GM23338 (cell line): ENCODE measurements around the gene FAM149B1. TPM values are rescaled to one million over a fixed set of nuclear protein-coding genes. Genes with fewer than 3 reads are reported as not detected.

Experiments
- ATAC-seq: fragments of 200-7000 bp; cut with Tn5 transposase; 3 replicates; pipeline ENCODE4 v1.9.1; 2020
- DNase-seq: peaks from one replicate; pipeline ENCODE4 v3.0.0-alpha.2; 2015; ENCODE audit warnings: low spot score
- H2AFZ ChIP-seq: fragments of 200-600 bp; sonication (generic); 2 replicates; pipeline ENCODE4 v1.8.0; 2016; ENCODE audit warnings: antibody characterized with exemption, mild to moderate bottlenecking, moderate library complexity
- H3F3A ChIP-seq: fragments of 200-600 bp; sonication (generic); replicated peaks from 2 replicates; pipeline ENCODE4 v1.8.0; 2017; ENCODE audit warnings: antibody characterized with exemption, mixed run types, low read depth
- H3K27ac ChIP-seq: fragments of 200-600 bp; sonication (generic); 2 replicates; pipeline ENCODE4 v1.6.1; 2016; ENCODE audit warnings: low read depth
- H3K27me3 ChIP-seq: fragments of 200-600 bp; sonication (generic); 2 replicates; pipeline ENCODE4 v1.8.0; 2016; ENCODE audit warnings: mild to moderate bottlenecking, mixed run types, moderate library complexity; ENCODE audit not compliant: insufficient read depth
- H3K36me3 ChIP-seq: fragments of 200-600 bp; sonication (generic); 2 replicates; pipeline ENCODE4 v1.8.0; 2016; ENCODE audit warnings: mild to moderate bottlenecking; ENCODE audit not compliant: insufficient read depth
- H3K4me1 ChIP-seq: fragments of 200-600 bp; sonication (generic); 2 replicates; pipeline ENCODE4 v1.8.0; 2016; ENCODE audit warnings: mild to moderate bottlenecking, moderate library complexity; ENCODE audit not compliant: insufficient read depth
- H3K4me2 ChIP-seq: fragments of 200-600 bp; sonication (generic); 2 replicates; pipeline ENCODE4 v1.7.1; 2017; ENCODE audit warnings: mixed run types
- H3K4me3 ChIP-seq: fragments of 200-600 bp; sonication (generic); 2 replicates; pipeline ENCODE4 v1.6.1; 2016; ENCODE audit warnings: mixed run types
- H3K79me2 ChIP-seq: fragments of 200-600 bp; sonication (generic); replicated peaks from 2 replicates; pipeline ENCODE4 v1.8.0; 2017; ENCODE audit warnings: mild to moderate bottlenecking; ENCODE audit not compliant: insufficient read depth
- H3K9me2 ChIP-seq: fragments of 200-600 bp; sonication (generic); 2 replicates; pipeline ENCODE4 v1.8.0; 2017; ENCODE audit not compliant: insufficient read depth
- H4K20me1 ChIP-seq: fragments of 200-600 bp; sonication (generic); replicated peaks from 2 replicates; pipeline ENCODE4 v1.8.0; 2017; ENCODE audit warnings: mild to moderate bottlenecking; ENCODE audit not compliant: insufficient read depth
- H3K27ac Mint-ChIP-seq: 2 replicates; pipeline ENCODE4 v1.8.0; 2020; ENCODE audit warnings: inconsistent platforms, mild to moderate bottlenecking, moderate library complexity, mixed read lengths
- H3K27me3 Mint-ChIP-seq: 3 replicates; pipeline ENCODE4 v1.8.0; 2022; ENCODE audit warnings: low read depth, mild to moderate bottlenecking, moderate library complexity, mixed read lengths, inconsistent platforms; ENCODE audit not compliant: insufficient read depth, poor library complexity
- H3K36me3 Mint-ChIP-seq: 3 replicates; pipeline ENCODE4 v1.8.0; 2021; ENCODE audit warnings: low read depth, mild to moderate bottlenecking, inconsistent platforms, moderate library complexity, mixed read lengths
- H3K4me1 Mint-ChIP-seq: 3 replicates; pipeline ENCODE4 v1.8.0; 2020; ENCODE audit warnings: mild to moderate bottlenecking, inconsistent platforms, mixed read lengths
- H3K4me3 Mint-ChIP-seq: 3 replicates; pipeline ENCODE4 v1.8.0; 2021; ENCODE audit warnings: moderate library complexity, mild to moderate bottlenecking, inconsistent platforms, mixed read lengths
- H3K9me3 Mint-ChIP-seq: 3 replicates; pipeline ENCODE4 v1.8.0; 2020; ENCODE audit warnings: moderate library complexity, mild to moderate bottlenecking, inconsistent platforms, mixed read lengths
- EZH2phosphoT487 ChIP-seq: fragments of 200-600 bp; sonication (generic); IDR thresholded peaks from one replicate; pipeline ENCODE4 v1.8.1; 2018; ENCODE audit warnings: antibody characterized with exemption; ENCODE audit not compliant: unreplicated experiment
- JUNB ChIP-seq: IDR thresholded peaks from one replicate; pipeline ENCODE4 v1.6.1; 2016; ENCODE audit warnings: antibody characterized with exemption; ENCODE audit not compliant: unreplicated experiment
- NANOG ChIP-seq: IDR thresholded peaks from 2 replicates; pipeline ENCODE4 v1.6.1; 2016; ENCODE audit warnings: antibody characterized with exemption, borderline replicate concordance
- POLR2AphosphoS5 ChIP-seq: IDR thresholded peaks from 2 replicates; pipeline ENCODE4 v1.6.1; 2016; ENCODE audit warnings: antibody characterized with exemption, low read depth
- ZNF114 ChIP-seq: fragments of 250-450 bp; sonication (Bioruptor Pico); IDR thresholded peaks from 2 replicates; pipeline ENCODE4 v1.5.0; 2020; ENCODE audit warnings: mild to moderate bottlenecking, moderate library complexity
- polyA plus RNA-seq: library from polyadenylated mRNA; unstranded; fragments of >200 nt; fragmentation: Nextera tagmentation; extraction: Ambion mirVana; gene quantifications from 2 replicates; pipeline ENCODE4 v1.2.1, GENCODE V29; 2016
- total RNA-seq: library from RNA; depleted of rRNA; stranded (reverse); fragments of >200 nt; shearing (Covaris generic); gene quantifications from 2 replicates; pipeline ENCODE4 v1.2.3, GENCODE V29; 2014
- TF ChIP-seq, protein P1 (sequence below): IDR thresholded peaks from one replicate; pipeline ENCODE4 v1.6.1; 2018; ENCODE audit warnings: antibody characterized with exemption; ENCODE audit not compliant: unreplicated experiment
- TF ChIP-seq, protein P2 (sequence below): fragments of 250-450 bp; sonication (Bioruptor Pico); IDR thresholded peaks from 2 replicates; pipeline ENCODE4 v1.5.0; 2020; ENCODE audit warnings: mild to moderate bottlenecking, moderate library complexity
- TF ChIP-seq, protein P3 (sequence below): IDR thresholded peaks from 2 replicates; pipeline ENCODE4 v1.6.1; 2016; ENCODE audit warnings: antibody characterized with exemption

Gene FAM149B1
- total and polyA plus RNA-seq, 2 experiments from 2014 or later: 11.2 to 19.3 TPM

GRCh38 chr10:73262105-73262730 is 94.3 kb downstream of the FAM149B1 start:
- Mint-ChIP-seq H3K27me3 (peaks cover 4% of the 10 kb centered on the region), H3K9me3 (peaks cover 14% of the 10 kb centered on the region), H3K4me3 (no peak overlapping the region), H3K27ac (no peak overlapping the region), H3K36me3 (peaks cover 4% of the 10 kb centered on the region; the same call in 1 of the 3 replicates), H3K4me1 (no peaks in the 10 kb centered on the region)
- Histone ChIP-seq H3K27me3 (no peaks in the 10 kb centered on the region), H2AFZ (no peak overlapping the region), H3K36me3 (no peaks in the 10 kb centered on the region; the same call in 1 of the 2 replicates), H3F3A (no peaks in the 10 kb centered on the region), H3K27ac (no peak overlapping the region), H3K4me3 (no peak overlapping the region), H3K9me2 (no peaks in the 10 kb centered on the region), H3K4me1 (no peaks in the 10 kb centered on the region), H3K79me2 (no peaks in the 10 kb centered on the region), H4K20me1 (no peaks in the 10 kb centered on the region), H3K4me2 (no peak overlapping the region)
- ATAC-seq: no peak
- TF ChIP-seq, protein P1, sequence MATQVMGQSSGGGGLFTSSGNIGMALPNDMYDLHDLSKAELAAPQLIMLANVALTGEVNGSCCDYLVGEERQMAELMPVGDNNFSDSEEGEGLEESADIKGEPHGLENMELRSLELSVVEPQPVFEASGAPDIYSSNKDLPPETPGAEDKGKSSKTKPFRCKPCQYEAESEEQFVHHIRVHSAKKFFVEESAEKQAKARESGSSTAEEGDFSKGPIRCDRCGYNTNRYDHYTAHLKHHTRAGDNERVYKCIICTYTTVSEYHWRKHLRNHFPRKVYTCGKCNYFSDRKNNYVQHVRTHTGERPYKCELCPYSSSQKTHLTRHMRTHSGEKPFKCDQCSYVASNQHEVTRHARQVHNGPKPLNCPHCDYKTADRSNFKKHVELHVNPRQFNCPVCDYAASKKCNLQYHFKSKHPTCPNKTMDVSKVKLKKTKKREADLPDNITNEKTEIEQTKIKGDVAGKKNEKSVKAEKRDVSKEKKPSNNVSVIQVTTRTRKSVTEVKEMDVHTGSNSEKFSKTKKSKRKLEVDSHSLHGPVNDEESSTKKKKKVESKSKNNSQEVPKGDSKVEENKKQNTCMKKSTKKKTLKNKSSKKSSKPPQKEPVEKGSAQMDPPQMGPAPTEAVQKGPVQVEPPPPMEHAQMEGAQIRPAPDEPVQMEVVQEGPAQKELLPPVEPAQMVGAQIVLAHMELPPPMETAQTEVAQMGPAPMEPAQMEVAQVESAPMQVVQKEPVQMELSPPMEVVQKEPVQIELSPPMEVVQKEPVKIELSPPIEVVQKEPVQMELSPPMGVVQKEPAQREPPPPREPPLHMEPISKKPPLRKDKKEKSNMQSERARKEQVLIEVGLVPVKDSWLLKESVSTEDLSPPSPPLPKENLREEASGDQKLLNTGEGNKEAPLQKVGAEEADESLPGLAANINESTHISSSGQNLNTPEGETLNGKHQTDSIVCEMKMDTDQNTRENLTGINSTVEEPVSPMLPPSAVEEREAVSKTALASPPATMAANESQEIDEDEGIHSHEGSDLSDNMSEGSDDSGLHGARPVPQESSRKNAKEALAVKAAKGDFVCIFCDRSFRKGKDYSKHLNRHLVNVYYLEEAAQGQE: no peak
- no peak for TF ChIP-seq JUNB
- TF ChIP-seq, protein P2, sequence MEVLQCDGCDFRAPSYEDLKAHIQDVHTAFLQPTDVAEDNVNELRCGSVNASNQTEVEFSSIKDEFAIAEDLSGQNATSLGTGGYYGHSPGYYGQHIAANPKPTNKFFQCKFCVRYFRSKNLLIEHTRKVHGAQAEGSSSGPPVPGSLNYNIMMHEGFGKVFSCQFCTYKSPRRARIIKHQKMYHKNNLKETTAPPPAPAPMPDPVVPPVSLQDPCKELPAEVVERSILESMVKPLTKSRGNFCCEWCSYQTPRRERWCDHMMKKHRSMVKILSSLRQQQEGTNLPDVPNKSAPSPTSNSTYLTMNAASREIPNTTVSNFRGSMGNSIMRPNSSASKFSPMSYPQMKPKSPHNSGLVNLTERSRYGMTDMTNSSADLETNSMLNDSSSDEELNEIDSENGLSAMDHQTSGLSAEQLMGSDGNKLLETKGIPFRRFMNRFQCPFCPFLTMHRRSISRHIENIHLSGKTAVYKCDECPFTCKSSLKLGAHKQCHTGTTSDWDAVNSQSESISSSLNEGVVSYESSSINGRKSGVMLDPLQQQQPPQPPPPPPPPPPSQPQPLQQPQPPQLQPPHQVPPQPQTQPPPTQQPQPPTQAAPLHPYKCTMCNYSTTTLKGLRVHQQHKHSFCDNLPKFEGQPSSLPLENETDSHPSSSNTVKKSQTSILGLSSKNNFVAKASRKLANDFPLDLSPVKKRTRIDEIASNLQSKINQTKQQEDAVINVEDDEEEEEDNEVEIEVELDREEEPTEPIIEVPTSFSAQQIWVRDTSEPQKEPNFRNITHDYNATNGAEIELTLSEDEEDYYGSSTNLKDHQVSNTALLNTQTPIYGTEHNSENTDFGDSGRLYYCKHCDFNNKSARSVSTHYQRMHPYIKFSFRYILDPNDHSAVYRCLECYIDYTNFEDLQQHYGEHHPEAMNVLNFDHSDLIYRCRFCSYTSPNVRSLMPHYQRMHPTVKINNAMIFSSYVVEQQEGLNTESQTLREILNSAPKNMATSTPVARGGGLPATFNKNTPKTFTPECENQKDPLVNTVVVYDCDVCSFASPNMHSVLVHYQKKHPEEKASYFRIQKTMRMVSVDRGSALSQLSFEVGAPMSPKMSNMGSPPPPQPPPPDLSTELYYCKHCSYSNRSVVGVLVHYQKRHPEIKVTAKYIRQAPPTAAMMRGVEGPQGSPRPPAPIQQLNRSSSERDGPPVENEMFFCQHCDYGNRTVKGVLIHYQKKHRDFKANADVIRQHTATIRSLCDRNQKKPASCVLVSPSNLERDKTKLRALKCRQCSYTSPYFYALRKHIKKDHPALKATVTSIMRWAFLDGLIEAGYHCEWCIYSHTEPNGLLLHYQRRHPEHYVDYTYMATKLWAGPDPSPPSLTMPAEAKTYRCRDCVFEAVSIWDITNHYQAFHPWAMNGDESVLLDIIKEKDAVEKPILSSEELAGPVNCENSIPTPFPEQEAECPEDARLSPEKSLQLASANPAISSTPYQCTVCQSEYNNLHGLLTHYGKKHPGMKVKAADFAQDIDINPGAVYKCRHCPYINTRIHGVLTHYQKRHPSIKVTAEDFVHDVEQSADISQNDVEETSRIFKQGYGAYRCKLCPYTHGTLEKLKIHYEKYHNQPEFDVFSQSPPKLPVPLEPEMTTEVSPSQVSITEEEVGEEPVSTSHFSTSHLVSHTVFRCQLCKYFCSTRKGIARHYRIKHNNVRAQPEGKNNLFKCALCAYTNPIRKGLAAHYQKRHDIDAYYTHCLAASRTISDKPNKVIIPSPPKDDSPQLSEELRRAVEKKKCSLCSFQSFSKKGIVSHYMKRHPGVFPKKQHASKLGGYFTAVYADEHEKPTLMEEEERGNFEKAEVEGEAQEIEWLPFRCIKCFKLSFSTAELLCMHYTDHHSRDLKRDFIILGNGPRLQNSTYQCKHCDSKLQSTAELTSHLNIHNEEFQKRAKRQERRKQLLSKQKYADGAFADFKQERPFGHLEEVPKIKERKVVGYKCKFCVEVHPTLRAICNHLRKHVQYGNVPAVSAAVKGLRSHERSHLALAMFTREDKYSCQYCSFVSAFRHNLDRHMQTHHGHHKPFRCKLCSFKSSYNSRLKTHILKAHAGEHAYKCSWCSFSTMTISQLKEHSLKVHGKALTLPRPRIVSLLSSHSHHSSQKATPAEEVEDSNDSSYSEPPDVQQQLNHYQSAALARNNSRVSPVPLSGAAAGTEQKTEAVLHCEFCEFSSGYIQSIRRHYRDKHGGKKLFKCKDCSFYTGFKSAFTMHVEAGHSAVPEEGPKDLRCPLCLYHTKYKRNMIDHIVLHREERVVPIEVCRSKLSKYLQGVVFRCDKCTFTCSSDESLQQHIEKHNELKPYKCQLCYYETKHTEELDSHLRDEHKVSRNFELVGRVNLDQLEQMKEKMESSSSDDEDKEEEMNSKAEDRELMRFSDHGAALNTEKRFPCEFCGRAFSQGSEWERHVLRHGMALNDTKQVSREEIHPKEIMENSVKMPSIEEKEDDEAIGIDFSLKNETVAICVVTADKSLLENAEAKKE (CRISPR knock-in tag): no peak
- TF ChIP-seq EZH2phosphoT487: no peak
- no peak for TF ChIP-seq POLR2AphosphoS5
- TF ChIP-seq, protein P3, sequence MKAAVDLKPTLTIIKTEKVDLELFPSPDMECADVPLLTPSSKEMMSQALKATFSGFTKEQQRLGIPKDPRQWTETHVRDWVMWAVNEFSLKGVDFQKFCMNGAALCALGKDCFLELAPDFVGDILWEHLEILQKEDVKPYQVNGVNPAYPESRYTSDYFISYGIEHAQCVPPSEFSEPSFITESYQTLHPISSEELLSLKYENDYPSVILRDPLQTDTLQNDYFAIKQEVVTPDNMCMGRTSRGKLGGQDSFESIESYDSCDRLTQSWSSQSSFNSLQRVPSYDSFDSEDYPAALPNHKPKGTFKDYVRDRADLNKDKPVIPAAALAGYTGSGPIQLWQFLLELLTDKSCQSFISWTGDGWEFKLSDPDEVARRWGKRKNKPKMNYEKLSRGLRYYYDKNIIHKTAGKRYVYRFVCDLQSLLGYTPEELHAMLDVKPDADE: no peak
- TF ChIP-seq NANOG: no peak
- no peak for TF ChIP-seq ZNF114
- no peak for DNase-seq
